HG03442 (cell line): ENCODE data around the gene PRRC2C.
"Not testable (repeated sequence)": the region's sequence is repeated elsewhere in the genome, so short reads cannot be mapped to it uniquely, and the experiment has no call there.

Source experiments
- ATAC-seq: cut with Tn5 transposase; IDR thresholded peaks from one replicate; pipeline ENCODE4 v1.9.1; 2021; ENCODE audit warnings: mild to moderate bottlenecking, moderate library complexity; ENCODE audit not compliant: unreplicated experiment

PRRC2C gene

GRCh38 chr1:171582589-171582988, 97.3 kb downstream of the PRRC2C start:
- ATAC-seq = no peak

- ATAC-seq = no peak
Measured at GRCh38 chr1:171583591-171584201, 98.4 kb downstream of the PRRC2C start.

- no peak for ATAC-seq
Measured at GRCh38 chr1:171585715-171586114, 100.4 kb downstream of the PRRC2C start.

- ATAC-seq = no peak
Measured at GRCh38 chr1:171588230-171588629, 102.9 kb downstream of the PRRC2C start.

- ATAC-seq = no peak
Measured at GRCh38 chr1:171590022-171590421, 104.7 kb downstream of the PRRC2C start.

- no peak for ATAC-seq
Measured at GRCh38 chr1:171595324-171595723, 110.0 kb downstream of the PRRC2C start.

- ATAC-seq = no peak
Measured at GRCh38 chr1:171596119-171596518, 110.8 kb downstream of the PRRC2C start.

- no peak for ATAC-seq
Measured at GRCh38 chr1:171596705-171597104, 111.4 kb downstream of the PRRC2C start.

GRCh38 chr1:171597203-171597602, 111.9 kb downstream of the PRRC2C start:
- ATAC-seq = no peak

- not testable (repeated sequence) for ATAC-seq
Measured at GRCh38 chr1:171600310-171600709, 115.0 kb downstream of the PRRC2C start.

- no peak for ATAC-seq
Measured at GRCh38 chr1:171600862-171601261, 115.5 kb downstream of the PRRC2C start.

- not testable (repeated sequence) for ATAC-seq
Measured at GRCh38 chr1:171603042-171603441, 117.7 kb downstream of the PRRC2C start.

- ATAC-seq = no peak
Measured at GRCh38 chr1:171606402-171606941, 121.1 kb downstream of the PRRC2C start.

- no peak for ATAC-seq
Measured at GRCh38 chr1:171610385-171610784, 125.1 kb downstream of the PRRC2C start.

GRCh38 chr1:171611306-171611705, 126.0 kb downstream of the PRRC2C start:
- no peak for ATAC-seq

GRCh38 chr1:171613282-171613681, 128.0 kb downstream of the PRRC2C start:
- no peak for ATAC-seq

- ATAC-seq = peak; percentile 34
Measured at GRCh38 chr1:171615122-171615906, 130.0 kb downstream of the PRRC2C start.

- ATAC-seq = no peak
Measured at GRCh38 chr1:171616586-171616985, 131.3 kb downstream of the PRRC2C start.

GRCh38 chr1:171622152-171622462, 136.8 kb downstream of the PRRC2C start, which contains the start of gene MYOCOS:
Gene MYOCOS (plus strand): TSS chr1:171622243. CDS start chr1:171623884, 1,641 bp downstream.
- no peak for ATAC-seq

GRCh38 chr1:171623651-171624331, 138.5 kb downstream of the PRRC2C start:
- ATAC-seq = no peak

GRCh38 chr1:171625225-171625624, 139.9 kb downstream of the PRRC2C start:
- ATAC-seq = no peak

GRCh38 chr1:171627020-171627419, 141.7 kb downstream of the PRRC2C start:
- ATAC-seq = no peak
